Colon (tissue), 2 donors: ENCODE data around the gene RUNDC1.
"Not testable (repeated sequence)": the region's sequence is repeated elsewhere in the genome, so short reads cannot be mapped to it uniquely, and the experiment has no call there.

Experiments
- FAIRE-seq: peaks from 2 replicates; lab custom pipeline; 2012; peaks lifted over from hg19 to GRCh38; lab: Jason Lieb, UNC
- donor health status: control.
- donor health status: control.

The RUNDC1 gene

GRCh38 chr17:42980274-42980765 lies at the start of gene RUNDC1:
TSS of gene RUNDC1 (plus strand) at chr17:42980565. CDS start at chr17:42980577, 12 bp downstream.
- no peak for FAIRE-seq

DNA sequence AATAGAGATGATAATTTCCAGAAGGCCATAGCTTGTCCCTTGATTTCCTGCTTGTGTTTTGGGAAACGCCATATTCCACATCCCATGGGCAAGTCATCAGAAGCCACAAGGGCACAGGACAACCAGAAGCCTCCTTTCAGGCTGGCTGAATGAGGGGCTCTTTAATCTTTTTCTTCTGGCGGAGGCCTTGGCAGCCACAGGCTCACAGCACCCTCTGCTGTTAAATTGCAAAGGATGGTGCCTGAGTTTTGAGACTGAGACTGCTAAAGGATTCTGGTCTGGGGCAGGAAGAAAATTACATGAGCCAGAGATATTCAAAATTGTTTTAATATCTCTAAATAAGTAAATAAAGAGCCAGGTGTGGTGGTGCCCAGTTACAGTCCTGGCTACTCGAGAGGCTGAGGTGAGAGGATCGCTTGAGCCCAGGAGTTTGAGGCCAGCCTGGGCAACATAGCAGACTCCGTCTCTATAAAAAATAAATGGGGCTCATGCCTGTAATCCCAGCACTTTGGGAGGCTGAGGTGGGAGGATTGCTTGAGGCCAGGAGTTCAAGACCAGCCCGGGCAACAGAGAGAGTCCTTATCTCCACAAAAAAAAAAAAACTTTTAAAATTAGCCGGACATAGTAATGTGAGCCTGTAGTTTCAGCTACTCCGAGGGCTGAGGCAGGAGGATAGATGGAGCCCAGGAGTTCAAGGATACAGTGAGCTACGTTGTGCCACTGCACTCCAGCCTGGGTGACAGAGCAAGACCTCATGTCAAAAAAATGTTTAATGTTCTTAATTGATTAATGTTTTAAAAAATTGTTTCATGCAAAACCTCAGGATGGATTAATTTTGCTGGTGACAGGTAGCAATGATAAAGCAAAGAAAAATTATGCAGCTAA lies 42.4 kb upstream of the RUNDC1 start:
- FAIRE-seq: no peak

- FAIRE-seq: no peak
Measured at GRCh38 chr17:42944211-42944610, 36.2 kb upstream of the RUNDC1 start.

GRCh38 chr17:42946812-42947211 lies 33.6 kb upstream of the RUNDC1 start:
- no peak for FAIRE-seq

- no peak for FAIRE-seq
Measured at GRCh38 chr17:42950044-42950783, 30.2 kb upstream of the RUNDC1 start.

DNA sequence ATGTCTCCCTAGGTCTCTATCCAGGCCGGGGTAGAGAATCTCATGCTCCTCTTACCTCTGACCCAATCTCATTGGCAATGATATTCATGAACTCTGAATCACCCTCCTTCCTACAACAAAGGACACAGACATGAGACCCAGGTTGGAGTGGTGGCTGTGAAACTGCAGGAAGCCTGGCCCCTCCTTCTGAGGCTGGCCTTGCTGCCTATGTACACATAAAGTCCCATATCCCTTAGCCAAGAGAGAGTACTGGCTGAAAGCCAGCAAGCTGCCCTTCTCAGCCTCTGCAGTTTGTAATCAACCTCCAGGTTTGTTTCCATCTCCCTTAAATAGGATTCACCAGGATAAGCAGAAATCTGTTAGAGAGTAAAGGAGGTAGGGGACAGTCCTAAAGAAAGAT lies 26.7 kb upstream of the RUNDC1 start:
- FAIRE-seq: no peak

DNA sequence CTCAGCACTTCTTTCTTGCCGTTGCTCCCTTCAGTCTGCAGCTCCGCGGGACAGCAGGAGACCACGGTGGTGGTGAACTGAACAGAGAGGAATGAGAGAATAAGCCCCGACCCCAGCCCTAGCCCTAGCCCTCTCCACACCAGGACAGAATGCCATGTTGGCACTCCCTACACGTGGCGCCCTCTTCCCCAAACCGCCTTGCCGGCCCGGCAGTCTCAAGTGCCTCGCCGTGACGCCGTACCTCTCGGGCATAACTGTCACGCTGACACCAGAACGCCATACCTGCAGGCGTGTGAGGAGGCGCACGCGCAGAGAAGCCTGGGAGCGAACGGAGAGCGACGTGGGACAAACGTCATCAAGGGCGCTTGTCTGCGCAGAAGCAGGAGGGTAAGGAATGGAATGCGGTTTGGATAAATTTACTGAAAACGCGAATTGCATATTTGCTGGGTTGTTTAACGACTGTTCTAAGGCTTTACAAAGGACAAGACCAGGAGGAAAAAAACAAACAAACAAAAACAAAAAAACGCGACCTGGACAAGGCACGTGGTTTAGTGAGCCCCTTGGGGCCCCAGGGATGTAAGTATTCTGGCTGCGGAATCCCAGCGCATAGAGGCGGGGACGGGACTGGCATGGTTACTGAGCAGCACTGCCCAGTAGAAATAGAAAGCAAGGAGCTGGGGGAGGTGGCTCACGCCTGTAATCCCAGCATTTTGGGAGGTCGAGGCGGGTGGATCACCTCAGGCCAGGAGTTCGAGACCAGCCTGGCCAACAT lies 16.0 kb upstream of the RUNDC1 start, which contains the start of gene AARSD1:
AARSD1 (minus strand) TSS at position 294 of the 772 bp plus-strand sequence; CDS start at position 280, 14 bp downstream.
- no peak for FAIRE-seq

- FAIRE-seq: no peak
Measured at GRCh38 chr17:42967925-42968324, 12.4 kb upstream of the RUNDC1 start.

DNA sequence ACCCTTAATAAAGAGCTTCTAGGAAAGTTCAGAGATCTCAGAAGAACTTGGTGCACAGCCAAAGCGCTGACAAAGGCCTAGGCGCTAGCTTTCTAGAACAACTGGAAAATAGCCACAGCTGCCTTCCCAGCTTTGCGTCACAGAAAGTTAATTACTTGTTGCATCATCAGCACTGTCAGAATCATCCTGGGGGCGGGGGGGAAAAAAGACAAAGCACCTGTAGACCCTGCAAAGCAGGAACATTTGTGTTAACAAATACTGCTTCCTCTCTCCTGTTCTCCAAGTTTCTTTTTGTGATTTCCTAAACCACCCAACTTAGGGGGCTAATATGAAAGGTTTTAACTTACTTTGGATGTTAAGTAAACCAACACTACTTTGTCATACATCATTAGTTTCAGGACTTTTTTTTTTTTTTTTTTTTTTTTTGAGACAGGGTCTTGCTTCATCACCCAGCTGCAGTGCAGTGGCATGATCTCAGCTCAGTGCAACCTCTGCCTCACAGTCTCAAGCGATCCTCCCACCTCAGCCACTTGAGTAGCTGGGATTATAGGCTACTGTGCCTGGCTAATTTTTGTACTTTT lies 11.3 kb upstream of the RUNDC1 start:
- FAIRE-seq: no peak

DNA sequence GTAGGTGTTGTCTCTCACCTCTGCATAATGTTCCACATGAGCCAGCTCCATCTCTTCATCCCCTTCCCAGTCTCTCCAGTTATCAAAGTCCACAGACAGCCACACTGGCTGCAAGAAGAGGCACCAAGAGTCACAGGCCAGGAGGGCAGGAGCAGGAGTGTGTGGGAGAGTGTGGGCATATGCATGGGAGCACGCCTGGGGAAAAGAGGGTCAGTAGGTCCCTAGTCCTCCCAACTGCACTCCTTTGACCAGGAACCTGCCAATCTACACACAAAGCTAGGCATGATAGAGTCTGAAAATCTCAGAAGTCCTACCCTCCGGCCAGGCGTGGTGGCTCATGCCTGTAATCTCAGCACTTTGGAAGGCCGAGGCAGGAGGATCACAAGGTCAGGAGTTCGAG lies 8.8 kb upstream of the RUNDC1 start:
- FAIRE-seq: no peak

- FAIRE-seq: not testable (repeated sequence)
Measured at GRCh38 chr17:42973323-42973722, 7.0 kb upstream of the RUNDC1 start.

GRCh38 chr17:42975265-42975664 lies 5.1 kb upstream of the RUNDC1 start:
- FAIRE-seq: no peak

GRCh38 chr17:42975701-42976100 lies 4.7 kb upstream of the RUNDC1 start:
- FAIRE-seq: not testable (repeated sequence)

DNA sequence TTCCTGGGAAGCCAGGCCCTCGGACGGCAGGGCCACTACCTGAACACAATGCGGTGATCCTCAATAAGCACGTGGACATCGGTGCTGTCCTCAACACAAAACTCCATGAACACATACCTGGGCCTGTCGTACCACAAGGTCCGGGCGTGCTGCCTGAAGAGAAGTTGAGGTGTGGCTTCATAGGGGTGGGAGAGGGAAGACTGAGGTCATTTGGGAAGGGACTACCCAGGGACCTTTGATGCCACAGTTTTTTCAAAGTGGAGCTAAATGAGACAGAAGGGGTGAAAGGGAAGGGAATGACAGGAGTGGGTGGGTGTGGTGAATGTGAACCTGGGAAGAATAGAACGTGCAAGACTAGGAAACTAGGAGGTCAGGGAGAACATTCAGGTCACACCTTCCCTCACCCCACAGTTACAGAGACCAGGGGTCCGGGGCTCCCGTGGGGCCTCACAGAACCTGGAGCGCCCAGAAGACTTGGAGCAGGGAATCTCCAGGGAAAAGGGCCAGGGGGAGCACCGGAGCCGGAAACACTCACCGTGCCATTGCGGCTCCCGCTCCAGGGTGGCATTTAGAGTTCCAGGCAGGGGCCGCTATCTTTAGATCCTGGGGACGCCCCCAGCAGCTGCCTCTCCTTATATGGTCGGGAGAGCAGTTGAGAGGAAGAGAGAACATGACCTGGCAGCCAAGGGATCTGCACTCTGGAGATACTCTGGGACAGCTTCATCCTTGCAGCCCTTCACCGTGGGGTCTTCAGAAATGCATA lies 673 bp upstream of the RUNDC1 start, which contains the start of gene PTGES3L:
PTGES3L (minus strand) TSS at position 570 of the 763 bp plus-strand sequence; CDS start at position 543, 27 bp downstream.
- FAIRE-seq: no peak

DNA sequence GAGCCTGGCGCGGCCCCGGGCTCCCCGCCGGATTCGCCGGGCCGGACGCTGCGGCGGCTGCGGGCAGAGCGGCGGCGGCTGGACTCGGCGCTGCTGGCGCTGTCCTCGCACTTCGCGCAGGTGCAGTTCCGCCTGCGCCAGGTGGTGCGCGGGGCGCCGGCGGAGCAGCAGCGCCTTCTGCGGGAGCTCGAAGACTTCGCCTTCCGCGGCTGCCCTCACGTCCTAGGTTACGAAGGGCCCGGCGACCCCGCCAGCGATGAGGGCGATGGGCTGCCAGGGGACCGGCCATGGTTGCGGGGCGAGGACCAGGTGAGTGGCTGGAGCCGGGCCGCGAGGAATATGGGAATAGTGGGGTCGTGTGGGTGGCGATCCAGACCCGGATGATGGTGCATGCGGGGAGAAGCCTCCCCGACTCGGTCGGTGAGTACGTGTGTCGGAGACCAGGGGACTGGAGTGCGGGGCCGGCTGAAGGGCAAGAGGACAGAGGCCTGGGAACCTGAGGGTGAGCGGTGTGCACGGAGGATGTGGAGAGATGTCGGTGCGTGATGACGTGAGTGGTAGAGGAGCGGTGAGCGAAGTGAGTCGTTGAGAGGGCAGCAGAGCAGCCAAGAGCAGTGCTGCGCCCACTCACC lies 517 bp downstream of the RUNDC1 start:
- no peak for FAIRE-seq

DNA sequence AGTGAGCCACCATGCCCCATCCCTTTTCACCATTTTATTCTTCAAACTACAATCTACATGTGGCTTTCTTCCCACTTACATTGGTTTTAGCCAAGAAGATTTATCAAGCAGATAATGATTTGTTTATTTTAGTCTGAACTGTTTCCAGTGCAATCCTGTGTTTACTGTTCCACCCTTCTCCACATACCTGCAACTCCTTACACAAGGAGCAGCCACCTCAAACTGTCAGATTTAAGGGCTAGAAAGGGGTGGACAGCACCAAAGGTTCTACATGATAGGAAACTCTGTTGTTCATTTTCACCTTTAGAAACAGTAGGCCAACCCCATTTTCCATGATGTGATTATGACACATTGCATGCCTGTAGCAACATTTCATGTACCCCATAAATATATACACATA lies 1.9 kb downstream of the RUNDC1 start:
- FAIRE-seq: no peak

GRCh38 chr17:42985225-42985624 lies 4.9 kb downstream of the RUNDC1 start:
- no peak for FAIRE-seq

GRCh38 chr17:42989141-42989540 lies 8.8 kb downstream of the RUNDC1 start:
- no peak for FAIRE-seq

- FAIRE-seq: no peak
Measured at GRCh38 chr17:42989726-42990652, 9.6 kb downstream of the RUNDC1 start.
